Measurements from ENCODE around the gene PTH1R. TPM values are rescaled to one million over a fixed set of nuclear protein-coding genes. Genes with fewer than 3 reads are reported as not detected.

Gene PTH1R
- total RNA-seq, 4 donors from 2014 or later, result 0.40 to 1.9 (median 1.5) TPM

- Histone ChIP-seq H3K4me1 (peaks cover 10 to 50% (median 16%) of the 10 kb centered on the region in 3 donors), H3K4me3 (no peak overlapping the region), H3K9me3 (no peaks in the 10 kb centered on the region), H3K27ac (no peak overlapping the region), H3K36me3 (no peaks in the 10 kb centered on the region), H3K27me3 (peaks cover 11 to 75% (median 16%) of the 10 kb centered on the region in 4 donors)
- no peak for DNase-seq
- 100% methylated on average over 1 of the region's 3 CpGs; no CpG with 5 or more reads in 1 of the 2 donors for WGBS, 2 donors
- TF ChIP-seq POLR2A (IDR thresholded peaks at IDR 0.05) (no peak), CTCF (IDR thresholded peaks at IDR 0.05) (no peak)
- intact Hi-C loops (cut with DNase I), result no loop called here
These were observed 8.1 kb downstream of the PTH1R start for GRCh38 chr3:46885612-46886011.

DNA sequence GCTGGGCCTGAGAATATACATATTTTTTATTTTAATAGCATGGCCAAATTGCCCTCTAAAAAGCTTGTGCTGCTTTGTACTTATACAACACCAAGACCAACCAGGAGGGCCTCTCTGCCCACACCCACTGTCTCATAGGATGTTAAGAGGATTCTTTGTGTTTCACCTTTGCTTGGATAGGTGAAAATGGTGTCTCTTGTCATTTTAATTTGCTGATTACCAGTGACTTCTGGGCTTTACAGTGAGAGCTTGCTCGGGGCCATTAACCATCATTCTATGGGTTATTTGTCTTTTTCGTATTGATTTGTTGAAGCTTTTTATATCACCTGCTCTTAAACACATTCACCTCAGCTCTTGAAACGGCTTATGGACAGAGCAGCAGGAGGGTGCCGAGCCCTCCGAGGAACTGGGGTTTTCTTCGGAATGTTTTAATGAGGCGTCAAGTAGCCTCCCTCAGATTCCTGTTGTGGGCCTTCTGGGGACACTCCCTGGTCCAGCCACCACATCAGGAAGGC, 10.5 kb downstream of the PTH1R start:
- no peak for TF ChIP-seq POLR2A (IDR thresholded peaks at IDR 0.05)
- no peak for TF ChIP-seq CTCF (IDR thresholded peaks at IDR 0.05)
- DNase-seq, result no peak
- Histone ChIP-seq H3K27me3 (peaks cover 0 to 75% (median under 1%) of the 10 kb centered on the region in 4 donors), H3K4me1 (peaks cover 4 to 43% (median 8%) of the 10 kb centered on the region in 3 donors), H3K36me3 (no peaks in the 10 kb centered on the region), H3K27ac (no peak overlapping the region), H3K4me3 (no peak overlapping the region), H3K9me3 (no peaks in the 10 kb centered on the region)
- intact Hi-C loops (cut with DNase I), result no loop called here
- 69 to 75% methylated on average over 4 to 5 of the region's 7 CpGs for WGBS, 2 donors

GRCh38 chr3:46888705-46889104, 11.2 kb downstream of the PTH1R start:
- WGBS, 2 donors, result 63% methylated on average over 4 to 11 of the region's 13 CpGs
- peaks cover 8 to 43% (median 9%) of the 10 kb centered on the region in 3 donors for H3K4me1 ChIP-seq
- intact Hi-C loops (cut with DNase I), result no loop called here
- no peak overlapping the region for H3K27ac ChIP-seq
- DNase-seq, result no peak
- no peaks in the 10 kb centered on the region for H3K36me3 ChIP-seq
- H3K9me3 ChIP-seq, result no peaks in the 10 kb centered on the region
- peaks cover 0 to 75% (median 0%) of the 10 kb centered on the region in 4 donors for H3K27me3 ChIP-seq
- TF ChIP-seq CTCF (IDR thresholded peaks at IDR 0.05) (no peak), POLR2A (IDR thresholded peaks at IDR 0.05) (no peak)
- no peak overlapping the region for H3K4me3 ChIP-seq

GRCh38 chr3:46889381-46890110, 12.0 kb downstream of the PTH1R start:
- Histone ChIP-seq H3K27me3 (peaks cover 0 to 75% (median 0%) of the 10 kb centered on the region in 4 donors), H3K4me3 (no peak overlapping the region), H3K9me3 (no peaks in the 10 kb centered on the region), H3K4me1 (peaks cover 8 to 39% (median 10%) of the 10 kb centered on the region in 3 donors), H3K27ac (no peak overlapping the region), H3K36me3 (no peaks in the 10 kb centered on the region)
- intact Hi-C loops (cut with DNase I), result loop anchor here (5.0 kb wide), 1 partner anchor 182 kb away; no protein-coding TSS in a partner anchor
- WGBS, 2 donors, result 49 to 52% methylated on average over 3 to 6 of the region's 6 CpGs
- no peak for TF ChIP-seq POLR2A (IDR thresholded peaks at IDR 0.05)
- no peak for TF ChIP-seq CTCF (IDR thresholded peaks at IDR 0.05)
- DNase-seq, result no peak

GRCh38 chr3:46890132-46890531, 12.6 kb downstream of the PTH1R start:
- peaks cover 0 to 70% (median 0%) of the 10 kb centered on the region in 4 donors for H3K27me3 ChIP-seq
- H3K9me3 ChIP-seq, result no peaks in the 10 kb centered on the region
- 75 to 100% methylated on average over 1 of the region's 1 CpG for WGBS, 2 donors
- peaks cover 8 to 33% (median 10%) of the 10 kb centered on the region in 3 donors for H3K4me1 ChIP-seq
- H3K27ac ChIP-seq, result no peak overlapping the region
- intact Hi-C loops (cut with DNase I), result loop anchor here (5.0 kb wide), 1 partner anchor 183 kb away; no protein-coding TSS in a partner anchor
- H3K4me3 ChIP-seq, result no peak overlapping the region
- no peaks in the 10 kb centered on the region for H3K36me3 ChIP-seq
- DNase-seq, result no peak
- TF ChIP-seq CTCF (IDR thresholded peaks at IDR 0.05), result no peak

Measured in esophagus squamous epithelium (tissue), 5 donors.